Measurements from ENCODE around the gene KRT74.

Gene KRT74

GRCh38 chr12:52580496-52580895 is 6.9 kb upstream of the KRT74 start:
- no peak for TF ChIP-seq CTCF (IDR thresholded peaks at IDR 0.05; ENCODE audit: low read depth, low read length)
- in situ Hi-C loops (cut with HindIII; ENCODE audit: low sequenced_read_pairs), result no loop called here
- no peak overlapping the region for H3K4me3 ChIP-seq (ENCODE audit: low read depth, low read length)
- DNase-seq (ENCODE audit: low read depth, low spot score), result no peak

- no peak for DNase-seq (ENCODE audit: low read depth, low spot score)
- in situ Hi-C loops (cut with HindIII; ENCODE audit: low sequenced_read_pairs), result no loop called here
- TF ChIP-seq CTCF (IDR thresholded peaks at IDR 0.05; ENCODE audit: low read depth, low read length), result no peak
- no peak overlapping the region for H3K4me3 ChIP-seq (ENCODE audit: low read depth, low read length)
Measured at GRCh38 chr12:52579468-52580465, 6.1 kb upstream of the KRT74 start.

GRCh38 chr12:52578469-52578868 is 4.8 kb upstream of the KRT74 start:
- DNase-seq (ENCODE audit: low read depth, low spot score), result no peak
- no peak for TF ChIP-seq CTCF (IDR thresholded peaks at IDR 0.05; ENCODE audit: low read depth, low read length)
- H3K4me3 ChIP-seq (ENCODE audit: low read depth, low read length), result no peak overlapping the region
- in situ Hi-C loops (cut with HindIII; ENCODE audit: low sequenced_read_pairs), result no loop called here

GRCh38 chr12:52577316-52577715 is 3.7 kb upstream of the KRT74 start:
- H3K4me3 ChIP-seq (ENCODE audit: low read depth, low read length), result no peak overlapping the region
- TF ChIP-seq CTCF (IDR thresholded peaks at IDR 0.05; ENCODE audit: low read depth, low read length), result no peak
- in situ Hi-C loops (cut with HindIII; ENCODE audit: low sequenced_read_pairs), result no loop called here
- DNase-seq (ENCODE audit: low read depth, low spot score), result no peak

GRCh38 chr12:52575948-52576347 is 2.3 kb upstream of the KRT74 start:
- in situ Hi-C loops (cut with HindIII; ENCODE audit: low sequenced_read_pairs), result no loop called here
- no peak overlapping the region for H3K4me3 ChIP-seq (ENCODE audit: low read depth, low read length)
- DNase-seq (ENCODE audit: low read depth, low spot score), result no peak
- TF ChIP-seq CTCF (IDR thresholded peaks at IDR 0.05; ENCODE audit: low read depth, low read length), result no peak

GRCh38 chr12:52575256-52575655 is 1.6 kb upstream of the KRT74 start:
- H3K4me3 ChIP-seq (ENCODE audit: low read depth, low read length), result no peak overlapping the region
- no peak for DNase-seq (ENCODE audit: low read depth, low spot score)
- in situ Hi-C loops (cut with HindIII; ENCODE audit: low sequenced_read_pairs), result no loop called here
- TF ChIP-seq CTCF (IDR thresholded peaks at IDR 0.05; ENCODE audit: low read depth, low read length), result no peak
